Measurements from ENCODE around the gene SPECC1. TPM values are rescaled to one million over a fixed set of nuclear protein-coding genes. Genes with fewer than 3 reads are reported as not detected.

The SPECC1 gene
- total and polyA plus RNA-seq, 12 donors, result 19.2 to 96.1 (median 40.3) TPM

DNA sequence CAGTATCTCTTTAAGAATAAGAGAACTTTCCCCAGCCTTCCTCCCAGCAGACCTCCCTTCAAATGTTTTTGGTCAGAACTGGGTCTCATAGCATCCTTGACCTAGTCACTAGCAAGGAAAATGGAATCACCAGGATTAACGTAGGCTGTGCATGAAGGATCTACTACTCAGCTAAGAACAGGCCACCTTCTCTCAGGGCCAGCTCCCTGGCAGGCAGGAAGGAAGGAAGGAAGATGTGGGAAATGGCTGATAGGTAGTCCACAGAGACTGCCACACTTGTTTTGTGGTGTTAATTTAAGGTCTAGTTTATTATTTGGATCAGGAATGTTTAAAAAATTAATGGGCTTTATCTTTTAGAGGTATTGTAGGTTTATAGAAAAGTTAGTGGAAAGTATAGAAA, 136.4 kb downstream of the SPECC1 start:
- DNase-seq, result no peak
- TF ChIP-seq POLR2A (IDR thresholded peaks at IDR 0.05), result no peak
- TF ChIP-seq, protein P1, sequence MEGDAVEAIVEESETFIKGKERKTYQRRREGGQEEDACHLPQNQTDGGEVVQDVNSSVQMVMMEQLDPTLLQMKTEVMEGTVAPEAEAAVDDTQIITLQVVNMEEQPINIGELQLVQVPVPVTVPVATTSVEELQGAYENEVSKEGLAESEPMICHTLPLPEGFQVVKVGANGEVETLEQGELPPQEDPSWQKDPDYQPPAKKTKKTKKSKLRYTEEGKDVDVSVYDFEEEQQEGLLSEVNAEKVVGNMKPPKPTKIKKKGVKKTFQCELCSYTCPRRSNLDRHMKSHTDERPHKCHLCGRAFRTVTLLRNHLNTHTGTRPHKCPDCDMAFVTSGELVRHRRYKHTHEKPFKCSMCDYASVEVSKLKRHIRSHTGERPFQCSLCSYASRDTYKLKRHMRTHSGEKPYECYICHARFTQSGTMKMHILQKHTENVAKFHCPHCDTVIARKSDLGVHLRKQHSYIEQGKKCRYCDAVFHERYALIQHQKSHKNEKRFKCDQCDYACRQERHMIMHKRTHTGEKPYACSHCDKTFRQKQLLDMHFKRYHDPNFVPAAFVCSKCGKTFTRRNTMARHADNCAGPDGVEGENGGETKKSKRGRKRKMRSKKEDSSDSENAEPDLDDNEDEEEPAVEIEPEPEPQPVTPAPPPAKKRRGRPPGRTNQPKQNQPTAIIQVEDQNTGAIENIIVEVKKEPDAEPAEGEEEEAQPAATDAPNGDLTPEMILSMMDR (IDR thresholded peaks at IDR 0.05), result no peak
- Histone ChIP-seq H3K9me3 (replicated peaks in 1 of 3) (no peaks in the 10 kb centered on the region), H3K27ac (no peak overlapping the region), H3K4me3 (no peak overlapping the region), H3K27me3 (no peaks in the 10 kb centered on the region), H3K4me1 (replicated peaks in 1 of 2) (peaks cover 4 to 7% of the 10 kb centered on the region in 2 donors), H3K36me3 (replicated peaks in 1 of 2) (no peaks in the 10 kb centered on the region)
- intact Hi-C loops (cut with DNase I), result no loop called here
- WGBS, 4 donors, result 27 to 60% (median 49%) methylated on average over 1 of the region's 1 CpG

- DNase-seq, result no peak
- no peaks in the 10 kb centered on the region for H3K27me3 ChIP-seq
- H3K27ac ChIP-seq, result no peak overlapping the region
- 54 to 74% (median 56%) methylated on average over 4 of the region's 4 CpGs for WGBS, 4 donors
- peaks cover 0 to 7% of the 10 kb centered on the region in 2 donors for H3K4me1 ChIP-seq (replicated peaks in 1 of 2)
- intact Hi-C loops (cut with DNase I), result no loop called here
- no peaks in the 10 kb centered on the region for H3K9me3 ChIP-seq (replicated peaks in 1 of 3)
- H3K4me3 ChIP-seq, result no peak overlapping the region
- TF ChIP-seq POLR2A (IDR thresholded peaks at IDR 0.05), result no peak
- TF ChIP-seq, protein P1 (IDR thresholded peaks at IDR 0.05), result no peak
- H3K36me3 ChIP-seq (replicated peaks in 1 of 2), result no peaks in the 10 kb centered on the region
These were observed 140.1 kb downstream of the SPECC1 start for GRCh38 chr17:20149251-20149650.

- DNase-seq, result no peak
- no peaks in the 10 kb centered on the region for H3K27me3 ChIP-seq
- H3K4me3 ChIP-seq, result no peak overlapping the region
- intact Hi-C loops (cut with DNase I), result no loop called here
- no peaks in the 10 kb centered on the region for H3K9me3 ChIP-seq (replicated peaks in 1 of 3)
- H3K4me1 ChIP-seq (replicated peaks in 1 of 2), result no peaks in the 10 kb centered on the region
- H3K27ac ChIP-seq, result no peak overlapping the region
- no peaks in the 10 kb centered on the region for H3K36me3 ChIP-seq (replicated peaks in 1 of 2)
- TF ChIP-seq, protein P1 (IDR thresholded peaks at IDR 0.05), result no peak
- TF ChIP-seq POLR2A (IDR thresholded peaks at IDR 0.05), result no peak
- 87 to 96% (median 89%) methylated on average over 5 of the region's 5 CpGs for WGBS, 4 donors
These were observed 142.0 kb downstream of the SPECC1 start for GRCh38 chr17:20151174-20151573.

DNA sequence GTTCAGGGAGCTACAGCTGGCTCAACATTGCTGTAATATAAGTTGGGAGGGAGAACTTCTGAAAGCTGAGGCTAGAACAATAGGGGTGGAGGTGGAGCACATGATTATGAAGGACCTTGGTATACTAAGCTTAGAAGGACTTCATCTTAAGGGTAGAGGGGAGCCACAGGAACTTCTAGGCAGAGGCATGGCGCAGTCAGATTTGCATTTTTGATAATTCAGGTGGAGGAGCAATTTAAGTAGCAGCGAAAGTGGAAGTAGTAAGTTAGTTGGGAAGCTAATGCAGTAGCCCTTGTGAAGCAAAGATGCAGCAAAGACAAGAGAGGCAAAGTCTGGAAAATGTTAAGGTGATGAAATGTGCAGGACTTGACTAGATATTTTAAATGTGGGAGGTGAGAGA, 144.1 kb downstream of the SPECC1 start:
- no peak for TF ChIP-seq POLR2A (IDR thresholded peaks at IDR 0.05)
- TF ChIP-seq, protein P1 (IDR thresholded peaks at IDR 0.05), result no peak
- Histone ChIP-seq H3K27me3 (no peaks in the 10 kb centered on the region), H3K4me1 (replicated peaks in 1 of 2) (peaks cover 8 to 9% of the 10 kb centered on the region in 2 donors), H3K27ac (no peak overlapping the region), H3K9me3 (replicated peaks in 1 of 3) (no peaks in the 10 kb centered on the region), H3K36me3 (replicated peaks in 1 of 2) (no peaks in the 10 kb centered on the region), H3K4me3 (no peak overlapping the region)
- DNase-seq, result no peak
- intact Hi-C loops (cut with DNase I), result no loop called here
- WGBS, 4 donors, result 89 to 96% (median 92%) methylated on average over 2 of the region's 2 CpGs

Data from adrenal gland (tissue), 12 donors.